Tibial artery (tissue), 4 donors: ENCODE measurements around the gene MEIOC.
"Not testable (repeated sequence)": the region's sequence is repeated elsewhere in the genome, so short reads cannot be mapped to it uniquely, and the experiment has no call there.

Experiments used
- DNase-seq, 2 donors: peaks; one replicate each; pipeline ENCODE4 v3.0.0-alpha.2; 2019
- H3K27ac ChIP-seq, 2 donors: fragments of 200-600 bp; sonication (generic) in 1 of 2; 1 replicate in 1 of 2; 2 replicates in 1 of 2; pipeline ENCODE4 v1.5.1; 2018 to 2019; ENCODE audit warnings: mild to moderate bottlenecking in 1 of 2
- H3K27me3 ChIP-seq, 2 donors: fragments of 200-600 bp; sonication (generic) in 1 of 2; one replicate each; pipeline versions ENCODE4 v1.5.1 to v1.6.0; 2016 to 2019
- H3K36me3 ChIP-seq, 3 donors: fragments of 200-600 bp; sonication (generic) in 2 of 3; one replicate each; pipeline ENCODE4 v1.5.1; 2016 to 2019; ENCODE audit warnings: mild to moderate bottlenecking in 2 of 3
- H3K4me1 ChIP-seq, 4 donors: fragments of 200-600 bp; sonication (generic) in 2 of 4; 1 replicate in 3 of 4; 2 replicates in 1 of 4; pipeline ENCODE4 v1.5.1; 2016 to 2019
- H3K4me3 ChIP-seq, 2 donors: fragments of 200-600 bp; sonication (generic) in 1 of 2; 1 replicate in 1 of 2; 2 replicates in 1 of 2; pipeline ENCODE4 v1.5.1; 2018 to 2019; ENCODE audit warnings: mild to moderate bottlenecking in 2 of 2
- H3K9me3 ChIP-seq, 3 donors: fragments of 200-600 bp; sonication (generic) in 1 of 3; one replicate each; pipeline ENCODE4 v1.5.1; 2016 to 2019
- CTCF ChIP-seq, 2 experiments: fragments of 200-600 bp in 1 of 2; fragments of 450-650 bp in 1 of 2; IDR thresholded peaks; one replicate each; pipeline ENCODE4 v1.5.1; 2017 to 2019; ENCODE audit warnings: antibody characterized with exemption in 2 of 2, mild to moderate bottlenecking in 1 of 2, moderate library complexity in 1 of 2
- intact Hi-C: fragments of 100-400 bp; cut with DNase I; formaldehyde crosslinking; loops from one replicate; pipeline ENCODE4 v1.15.0; 2023; ENCODE audit warnings: low total_unique reads

MEIOC gene

GRCh38 chr17:44664867-44665266 lies 8.6 kb downstream of the MEIOC start:
- no peak for TF ChIP-seq CTCF (IDR thresholded peaks at IDR 0.05)
- H3K27ac ChIP-seq = no peak overlapping the region
- no peak for DNase-seq
- H3K4me1 ChIP-seq = no peaks in the 10 kb centered on the region
- H3K36me3 ChIP-seq = no peaks in the 10 kb centered on the region
- H3K4me3 ChIP-seq = no peak overlapping the region
- H3K9me3 ChIP-seq = no peaks in the 10 kb centered on the region
- H3K27me3 ChIP-seq = peaks cover 0 to 3% of the 10 kb centered on the region in 2 donors
- intact Hi-C loops = no loop called here

GRCh38 chr17:44666006-44666405 lies 9.7 kb downstream of the MEIOC start:
- Histone ChIP-seq H3K27ac (no peak overlapping the region), H3K36me3 (no peaks in the 10 kb centered on the region), H3K27me3 (no peaks in the 10 kb centered on the region), H3K4me3 (no peak overlapping the region), H3K9me3 (no peaks in the 10 kb centered on the region), H3K4me1 (no peaks in the 10 kb centered on the region)
- DNase-seq = no peak
- intact Hi-C loops = no loop called here
- TF ChIP-seq CTCF (IDR thresholded peaks at IDR 0.05) = no peak

GRCh38 chr17:44672479-44673093 lies 16.3 kb downstream of the MEIOC start:
- TF ChIP-seq CTCF (IDR thresholded peaks at IDR 0.05) = peak in 1 of 2 experiments; percentile 13
- no peaks in the 10 kb centered on the region for H3K4me1 ChIP-seq

GRCh38 chr17:44673893-44674292 lies 17.6 kb downstream of the MEIOC start:
- H3K9me3 ChIP-seq = no peaks in the 10 kb centered on the region
- no peak for TF ChIP-seq CTCF (IDR thresholded peaks at IDR 0.05)
- intact Hi-C loops = no loop called here
- H3K4me3 ChIP-seq = no peak overlapping the region
- H3K36me3 ChIP-seq = peaks cover 6 to 24% (median 10%) of the 10 kb centered on the region in 3 donors
- no peaks in the 10 kb centered on the region for H3K27me3 ChIP-seq
- DNase-seq = no peak
- H3K4me1 ChIP-seq = no peaks in the 10 kb centered on the region
- H3K27ac ChIP-seq = no peak overlapping the region

More at GRCh38 chr17:44672479-44673093, 16.3 kb downstream of the MEIOC start:
- H3K36me3 ChIP-seq = peaks cover 0 to 11% (median 0%) of the 10 kb centered on the region in 3 donors
- no peaks in the 10 kb centered on the region for H3K9me3 ChIP-seq
- H3K27me3 ChIP-seq = no peaks in the 10 kb centered on the region
- intact Hi-C loops = no loop called here
- H3K4me3 ChIP-seq = no peak overlapping the region
- DNase-seq = no peak
- no peak overlapping the region for H3K27ac ChIP-seq

GRCh38 chr17:44677136-44677535 lies 20.9 kb downstream of the MEIOC start:
- no peaks in the 10 kb centered on the region for H3K4me1 ChIP-seq
- no peak for TF ChIP-seq CTCF (IDR thresholded peaks at IDR 0.05)
- no peaks in the 10 kb centered on the region for H3K27me3 ChIP-seq
- no peaks in the 10 kb centered on the region for H3K9me3 ChIP-seq
- no peak overlapping the region for H3K4me3 ChIP-seq
- intact Hi-C loops = no loop called here
- peaks cover 22 to 54% (median 36%) of the 10 kb centered on the region in 3 donors for H3K36me3 ChIP-seq
- H3K27ac ChIP-seq = no peak overlapping the region
- DNase-seq = no peak

- DNase-seq, H3K4me3 ChIP-seq, H3K4me1 ChIP-seq, H3K27ac ChIP-seq, intact Hi-C loops, H3K9me3 ChIP-seq, H3K27me3 ChIP-seq: not testable (repeated sequence)
- H3K36me3 ChIP-seq = peaks cover 34 to 62% (median 55%) of the 10 kb centered on the region in 3 donors
Measured at GRCh38 chr17:44683303-44683702, 27.0 kb downstream of the MEIOC start.
